GDM1 (cell line): ENCODE results near the gene PARP11.

ENCODE experiments used
- DNase-seq: peaks from one replicate; lab custom pipeline; 2025; lab: John Stamatoyannopoulos, UW

Gene PARP11

DNA sequence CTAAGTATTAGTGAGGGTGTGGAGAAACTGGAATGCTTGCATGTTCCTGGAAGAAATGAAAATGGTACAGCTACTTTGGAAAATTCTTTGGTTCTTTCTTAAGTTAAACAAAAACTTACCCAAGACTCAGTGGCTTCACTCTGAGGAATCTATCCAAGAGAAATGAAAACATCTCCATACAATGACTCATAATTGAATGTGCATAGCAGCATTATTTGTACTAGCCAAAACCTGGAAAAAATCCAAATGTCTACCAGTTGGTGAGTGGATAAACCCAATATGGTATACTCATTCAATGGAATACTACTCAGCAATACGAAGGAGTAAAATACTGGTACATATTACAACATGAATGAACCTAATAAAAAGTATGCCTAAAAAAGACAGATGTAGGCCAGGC lies 102.3 kb downstream of the PARP11 start:
- no peak for DNase-seq

- DNase-seq, result no peak
Observed at GRCh38 chr12:3768911-3769447, 104.2 kb downstream of the PARP11 start.

DNA sequence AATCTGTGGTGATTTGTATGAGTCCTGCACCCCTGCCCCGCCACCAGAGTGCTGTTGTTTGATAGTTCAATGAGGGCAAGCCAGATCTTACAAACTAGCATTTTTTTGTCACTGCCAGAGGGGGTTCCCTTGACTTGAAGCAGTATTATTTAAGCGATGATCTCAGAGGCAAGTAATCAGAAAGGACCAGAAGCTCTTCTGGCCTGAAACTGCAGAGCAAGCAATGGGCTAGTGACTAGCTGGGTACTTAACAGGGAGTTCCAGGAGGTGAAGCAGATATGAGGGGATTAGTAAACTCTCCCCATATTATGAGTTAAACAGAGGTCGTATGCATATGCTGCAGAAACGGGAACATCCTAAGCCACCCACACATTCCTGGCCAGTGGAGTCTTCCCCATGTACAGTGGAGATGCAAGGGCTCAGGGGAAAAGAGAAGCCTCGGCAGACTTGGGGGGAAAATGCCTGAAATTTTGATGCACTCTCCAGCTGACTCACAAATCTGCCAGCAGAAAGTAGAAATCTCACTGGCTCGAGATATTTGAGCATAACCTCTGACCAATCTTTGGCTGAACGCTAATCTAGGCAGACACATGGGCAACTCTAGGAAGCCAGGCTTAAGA lies 112.0 kb downstream of the PARP11 start:
- DNase-seq, result no peak

DNA sequence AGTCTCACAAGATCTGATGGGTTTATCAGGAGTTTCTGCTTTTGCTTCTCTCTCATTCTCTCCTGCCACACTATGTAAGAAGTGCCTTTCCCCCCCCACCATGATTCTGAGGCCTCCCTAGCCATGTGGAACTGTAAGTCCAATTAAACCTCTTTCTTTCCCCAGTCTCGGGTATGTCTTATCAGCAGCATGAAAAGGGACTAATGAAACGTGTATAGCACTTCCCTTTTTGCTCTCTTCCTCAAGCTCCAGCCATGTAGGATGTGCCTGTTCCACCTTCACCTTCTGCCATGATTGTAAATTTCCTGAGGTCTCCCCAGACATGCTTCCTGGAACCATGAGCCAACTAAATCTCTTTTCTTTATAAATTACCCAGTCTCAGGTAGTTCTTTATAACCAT lies 113.3 kb downstream of the PARP11 start:
- no peak for DNase-seq
